ENCODE results near the gene THRB. TPM values are rescaled to one million over a fixed set of nuclear protein-coding genes. Genes with fewer than 3 reads are reported as not detected.

THRB gene
- total RNA-seq, 1 experiment from 2014 or later: 5.8 TPM

DNA sequence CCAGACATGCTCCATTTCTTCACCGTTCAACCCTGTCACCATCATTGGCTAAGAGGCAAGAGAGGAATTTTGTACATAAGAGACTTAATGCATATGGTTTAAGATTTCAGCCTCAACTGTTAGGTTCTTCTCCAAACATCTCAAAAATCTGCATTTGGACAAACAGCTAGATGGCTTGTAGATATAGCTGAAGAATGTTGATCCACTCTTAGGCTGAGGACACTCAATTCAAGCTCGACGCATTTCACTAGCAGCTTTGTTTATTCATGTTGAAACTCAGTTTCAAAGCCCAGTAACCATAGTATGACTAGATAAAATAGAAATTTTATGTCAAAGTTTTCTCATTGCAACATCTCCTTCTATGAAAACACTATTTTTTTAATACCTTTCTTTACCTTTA is 208.2 kb downstream of the THRB start (continued):
- TF ChIP-seq, protein P1, sequence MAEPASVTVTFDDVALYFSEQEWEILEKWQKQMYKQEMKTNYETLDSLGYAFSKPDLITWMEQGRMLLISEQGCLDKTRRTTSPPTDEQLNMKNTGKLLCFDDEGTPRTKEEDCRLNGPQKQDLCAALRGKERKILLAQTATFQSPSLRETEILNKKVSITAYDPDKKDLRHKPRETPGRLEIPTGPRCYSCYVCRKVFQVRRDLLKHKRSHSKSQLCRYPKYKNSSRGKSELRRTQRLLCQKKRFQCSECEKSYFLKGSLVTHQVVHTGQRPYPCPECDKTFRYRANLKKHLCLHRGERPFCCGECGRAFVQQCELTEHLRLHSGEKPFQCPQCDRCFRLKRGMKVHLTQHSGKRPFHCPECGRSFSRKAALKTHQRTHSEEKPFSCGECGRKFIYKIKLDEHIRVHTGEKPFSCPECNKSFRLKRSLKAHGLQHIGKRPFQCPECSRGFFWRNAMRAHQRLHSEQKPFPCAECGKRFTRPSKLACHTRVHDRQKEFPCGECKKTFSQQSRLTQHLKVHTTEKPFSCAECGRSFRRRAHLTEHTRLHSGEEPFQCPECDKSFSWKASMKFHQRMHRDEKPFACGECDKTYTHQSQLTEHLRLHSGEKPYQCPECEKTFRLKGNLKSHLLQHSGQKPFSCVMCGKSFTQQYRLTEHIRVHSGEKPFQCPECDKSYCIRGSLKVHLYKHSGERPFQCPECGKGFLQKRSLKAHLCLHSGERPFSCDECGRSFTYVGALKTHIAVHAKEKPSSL (CRISPR knock-in tag; conservative IDR thresholded peaks at IDR 0.05): no peak
- no peak for TF ChIP-seq NFATC4 (CRISPR knock-in tag; IDR thresholded peaks at IDR 0.05)
- no peak for TF ChIP-seq SMAD3 (CRISPR knock-in tag; IDR thresholded peaks at IDR 0.05; ENCODE audit: borderline replicate concordance)
- TF ChIP-seq ATF1 (CRISPR knock-in tag; IDR thresholded peaks at IDR 0.05): no peak

DNA sequence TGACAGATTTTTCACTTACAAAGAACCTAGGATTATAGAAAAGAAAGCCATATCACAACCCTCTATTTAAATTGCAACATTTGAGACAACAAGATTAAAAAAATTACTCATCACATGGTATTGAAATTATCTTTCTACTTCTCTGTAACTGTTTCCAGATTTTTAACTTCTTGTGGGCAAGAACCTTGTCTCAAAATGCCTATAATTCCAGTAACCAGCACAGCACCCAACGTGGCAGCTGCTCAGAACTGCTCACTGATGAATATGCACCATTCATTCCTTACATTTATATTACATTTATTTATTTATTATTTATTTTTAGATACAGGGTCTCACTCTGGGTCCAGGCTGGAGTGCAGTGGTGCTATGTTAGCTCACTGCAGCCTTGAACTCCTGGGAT is 216.1 kb downstream of the THRB start:
- H3K27me3 Mint-ChIP-seq (ENCODE audit: low read depth): no peaks in the 10 kb centered on the region
- H3K9me3 Mint-ChIP-seq: no peaks in the 10 kb centered on the region
- no peak overlapping the region for H3K4me3 Mint-ChIP-seq
- H3K36me3 Mint-ChIP-seq: no peaks in the 10 kb centered on the region
- no peak for DNase-seq (ENCODE audit: low spot score)
- TF ChIP-seq ETV6 (CRISPR knock-in tag; IDR thresholded peaks at IDR 0.05) (no peak), JAZF1 (CRISPR knock-in tag; IDR thresholded peaks at IDR 0.05) (no peak), ZNF121 (CRISPR knock-in tag; IDR thresholded peaks at IDR 0.05) (no peak), TEAD1 (CRISPR knock-in tag; IDR thresholded peaks at IDR 0.05) (no peak), ZNF317 (CRISPR knock-in tag; IDR thresholded peaks at IDR 0.05; ENCODE audit: borderline replicate concordance, low read depth) (no peak), FOXJ3 (CRISPR knock-in tag; IDR thresholded peaks at IDR 0.05; ENCODE audit: borderline replicate concordance) (no peak), JUN (CRISPR knock-in tag; IDR thresholded peaks at IDR 0.05) (no peak), ZNF219 (CRISPR knock-in tag; IDR thresholded peaks at IDR 0.05; ENCODE audit: borderline replicate concordance) (no peak), ZNF263 (CRISPR knock-in tag; IDR thresholded peaks at IDR 0.05; ENCODE audit: low read depth) (no peak)
- TF ChIP-seq, protein P2, sequence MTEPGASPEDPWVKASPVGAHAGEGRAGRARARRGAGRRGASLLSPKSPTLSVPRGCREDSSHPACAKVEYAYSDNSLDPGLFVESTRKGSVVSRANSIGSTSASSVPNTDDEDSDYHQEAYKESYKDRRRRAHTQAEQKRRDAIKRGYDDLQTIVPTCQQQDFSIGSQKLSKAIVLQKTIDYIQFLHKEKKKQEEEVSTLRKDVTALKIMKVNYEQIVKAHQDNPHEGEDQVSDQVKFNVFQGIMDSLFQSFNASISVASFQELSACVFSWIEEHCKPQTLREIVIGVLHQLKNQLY (CRISPR knock-in tag; IDR thresholded peaks at IDR 0.05): no peak
- TF ChIP-seq, protein P3, sequence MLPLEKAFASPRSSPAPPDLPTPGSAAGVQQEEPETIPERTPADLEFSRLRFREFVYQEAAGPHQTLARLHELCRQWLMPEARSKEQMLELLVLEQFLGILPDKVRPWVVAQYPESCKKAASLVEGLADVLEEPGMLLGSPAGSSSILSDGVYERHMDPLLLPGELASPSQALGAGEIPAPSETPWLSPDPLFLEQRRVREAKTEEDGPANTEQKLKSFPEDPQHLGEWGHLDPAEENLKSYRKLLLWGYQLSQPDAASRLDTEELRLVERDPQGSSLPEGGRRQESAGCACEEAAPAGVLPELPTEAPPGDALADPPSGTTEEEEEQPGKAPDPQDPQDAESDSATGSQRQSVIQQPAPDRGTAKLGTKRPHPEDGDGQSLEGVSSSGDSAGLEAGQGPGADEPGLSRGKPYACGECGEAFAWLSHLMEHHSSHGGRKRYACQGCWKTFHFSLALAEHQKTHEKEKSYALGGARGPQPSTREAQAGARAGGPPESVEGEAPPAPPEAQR (CRISPR knock-in tag; IDR thresholded peaks at IDR 0.05): no peak
- TF ChIP-seq, protein P4, sequence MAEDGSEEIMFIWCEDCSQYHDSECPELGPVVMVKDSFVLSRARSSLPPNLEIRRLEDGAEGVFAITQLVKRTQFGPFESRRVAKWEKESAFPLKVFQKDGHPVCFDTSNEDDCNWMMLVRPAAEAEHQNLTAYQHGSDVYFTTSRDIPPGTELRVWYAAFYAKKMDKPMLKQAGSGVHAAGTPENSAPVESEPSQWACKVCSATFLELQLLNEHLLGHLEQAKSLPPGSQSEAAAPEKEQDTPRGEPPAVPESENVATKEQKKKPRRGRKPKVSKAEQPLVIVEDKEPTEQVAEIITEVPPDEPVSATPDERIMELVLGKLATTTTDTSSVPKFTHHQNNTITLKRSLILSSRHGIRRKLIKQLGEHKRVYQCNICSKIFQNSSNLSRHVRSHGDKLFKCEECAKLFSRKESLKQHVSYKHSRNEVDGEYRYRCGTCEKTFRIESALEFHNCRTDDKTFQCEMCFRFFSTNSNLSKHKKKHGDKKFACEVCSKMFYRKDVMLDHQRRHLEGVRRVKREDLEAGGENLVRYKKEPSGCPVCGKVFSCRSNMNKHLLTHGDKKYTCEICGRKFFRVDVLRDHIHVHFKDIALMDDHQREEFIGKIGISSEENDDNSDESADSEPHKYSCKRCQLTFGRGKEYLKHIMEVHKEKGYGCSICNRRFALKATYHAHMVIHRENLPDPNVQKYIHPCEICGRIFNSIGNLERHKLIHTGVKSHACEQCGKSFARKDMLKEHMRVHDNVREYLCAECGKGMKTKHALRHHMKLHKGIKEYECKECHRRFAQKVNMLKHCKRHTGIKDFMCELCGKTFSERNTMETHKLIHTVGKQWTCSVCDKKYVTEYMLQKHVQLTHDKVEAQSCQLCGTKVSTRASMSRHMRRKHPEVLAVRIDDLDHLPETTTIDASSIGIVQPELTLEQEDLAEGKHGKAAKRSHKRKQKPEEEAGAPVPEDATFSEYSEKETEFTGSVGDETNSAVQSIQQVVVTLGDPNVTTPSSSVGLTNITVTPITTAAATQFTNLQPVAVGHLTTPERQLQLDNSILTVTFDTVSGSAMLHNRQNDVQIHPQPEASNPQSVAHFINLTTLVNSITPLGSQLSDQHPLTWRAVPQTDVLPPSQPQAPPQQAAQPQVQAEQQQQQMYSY (CRISPR knock-in tag; IDR thresholded peaks at IDR 0.05): no peak
- TF ChIP-seq, protein P5, sequence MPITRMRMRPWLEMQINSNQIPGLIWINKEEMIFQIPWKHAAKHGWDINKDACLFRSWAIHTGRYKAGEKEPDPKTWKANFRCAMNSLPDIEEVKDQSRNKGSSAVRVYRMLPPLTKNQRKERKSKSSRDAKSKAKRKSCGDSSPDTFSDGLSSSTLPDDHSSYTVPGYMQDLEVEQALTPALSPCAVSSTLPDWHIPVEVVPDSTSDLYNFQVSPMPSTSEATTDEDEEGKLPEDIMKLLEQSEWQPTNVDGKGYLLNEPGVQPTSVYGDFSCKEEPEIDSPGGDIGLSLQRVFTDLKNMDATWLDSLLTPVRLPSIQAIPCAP (CRISPR knock-in tag; IDR thresholded peaks at IDR 0.05): no peak
- TF ChIP-seq, protein P6, sequence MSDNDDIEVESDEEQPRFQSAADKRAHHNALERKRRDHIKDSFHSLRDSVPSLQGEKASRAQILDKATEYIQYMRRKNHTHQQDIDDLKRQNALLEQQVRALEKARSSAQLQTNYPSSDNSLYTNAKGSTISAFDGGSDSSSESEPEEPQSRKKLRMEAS (CRISPR knock-in tag; IDR thresholded peaks at IDR 0.05): no peak
- TF ChIP-seq, protein P7, sequence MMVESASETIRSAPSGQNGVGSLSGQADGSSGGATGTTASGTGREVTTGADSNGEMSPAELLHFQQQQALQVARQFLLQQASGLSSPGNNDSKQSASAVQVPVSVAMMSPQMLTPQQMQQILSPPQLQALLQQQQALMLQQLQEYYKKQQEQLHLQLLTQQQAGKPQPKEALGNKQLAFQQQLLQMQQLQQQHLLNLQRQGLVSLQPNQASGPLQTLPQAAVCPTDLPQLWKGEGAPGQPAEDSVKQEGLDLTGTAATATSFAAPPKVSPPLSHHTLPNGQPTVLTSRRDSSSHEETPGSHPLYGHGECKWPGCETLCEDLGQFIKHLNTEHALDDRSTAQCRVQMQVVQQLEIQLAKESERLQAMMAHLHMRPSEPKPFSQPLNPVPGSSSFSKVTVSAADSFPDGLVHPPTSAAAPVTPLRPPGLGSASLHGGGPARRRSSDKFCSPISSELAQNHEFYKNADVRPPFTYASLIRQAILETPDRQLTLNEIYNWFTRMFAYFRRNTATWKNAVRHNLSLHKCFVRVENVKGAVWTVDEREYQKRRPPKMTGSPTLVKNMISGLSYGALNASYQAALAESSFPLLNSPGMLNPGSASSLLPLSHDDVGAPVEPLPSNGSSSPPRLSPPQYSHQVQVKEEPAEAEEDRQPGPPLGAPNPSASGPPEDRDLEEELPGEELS (CRISPR knock-in tag; IDR thresholded peaks at IDR 0.05): no peak
- TF ChIP-seq, protein P8, sequence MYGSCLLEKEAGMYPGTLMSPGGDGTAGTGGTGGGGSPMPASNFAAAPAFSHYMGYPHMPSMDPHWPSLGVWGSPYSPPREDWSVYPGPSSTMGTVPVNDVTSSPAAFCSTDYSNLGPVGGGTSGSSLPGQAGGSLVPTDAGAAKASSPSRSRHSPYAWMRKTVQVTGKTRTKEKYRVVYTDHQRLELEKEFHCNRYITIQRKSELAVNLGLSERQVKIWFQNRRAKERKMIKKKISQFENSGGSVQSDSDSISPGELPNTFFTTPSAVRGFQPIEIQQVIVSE (CRISPR knock-in tag; IDR thresholded peaks at IDR 0.05; ENCODE audit: borderline replicate concordance): no peak
- ATAC-seq: no peak
- H3K27ac Mint-ChIP-seq: no peak overlapping the region
- CTCF ChIA-PET: no interaction called here
- POLR2A ChIA-PET: no interaction called here
- no peaks in the 10 kb centered on the region for H3K4me1 Mint-ChIP-seq
